ENCODE data around the gene LITAF.

The LITAF gene

GRCh38 chr16:11562411-11562810 is 24.3 kb downstream of the LITAF start:
- Histone ChIP-seq H3K27me3 (ENCODE audit: insufficient read depth, poor library complexity, severe bottlenecking) (no peaks in the 10 kb centered on the region), H3K4me3 (replicated peaks; ENCODE audit: insufficient read depth, low read length) (no peak overlapping the region), H3K27ac (replicated peaks) (no peak overlapping the region)
- no peak for DNase-seq (ENCODE audit: low read depth in 1 of 2, low spot score in 1 of 2)
- TF ChIP-seq POLR2AphosphoS5 (IDR thresholded peaks at IDR 0.05; ENCODE audit: low read depth), result no peak
- TF ChIP-seq GABPA (IDR thresholded peaks at IDR 0.05; ENCODE audit: low read depth), result no peak
- TF ChIP-seq, protein P1, sequence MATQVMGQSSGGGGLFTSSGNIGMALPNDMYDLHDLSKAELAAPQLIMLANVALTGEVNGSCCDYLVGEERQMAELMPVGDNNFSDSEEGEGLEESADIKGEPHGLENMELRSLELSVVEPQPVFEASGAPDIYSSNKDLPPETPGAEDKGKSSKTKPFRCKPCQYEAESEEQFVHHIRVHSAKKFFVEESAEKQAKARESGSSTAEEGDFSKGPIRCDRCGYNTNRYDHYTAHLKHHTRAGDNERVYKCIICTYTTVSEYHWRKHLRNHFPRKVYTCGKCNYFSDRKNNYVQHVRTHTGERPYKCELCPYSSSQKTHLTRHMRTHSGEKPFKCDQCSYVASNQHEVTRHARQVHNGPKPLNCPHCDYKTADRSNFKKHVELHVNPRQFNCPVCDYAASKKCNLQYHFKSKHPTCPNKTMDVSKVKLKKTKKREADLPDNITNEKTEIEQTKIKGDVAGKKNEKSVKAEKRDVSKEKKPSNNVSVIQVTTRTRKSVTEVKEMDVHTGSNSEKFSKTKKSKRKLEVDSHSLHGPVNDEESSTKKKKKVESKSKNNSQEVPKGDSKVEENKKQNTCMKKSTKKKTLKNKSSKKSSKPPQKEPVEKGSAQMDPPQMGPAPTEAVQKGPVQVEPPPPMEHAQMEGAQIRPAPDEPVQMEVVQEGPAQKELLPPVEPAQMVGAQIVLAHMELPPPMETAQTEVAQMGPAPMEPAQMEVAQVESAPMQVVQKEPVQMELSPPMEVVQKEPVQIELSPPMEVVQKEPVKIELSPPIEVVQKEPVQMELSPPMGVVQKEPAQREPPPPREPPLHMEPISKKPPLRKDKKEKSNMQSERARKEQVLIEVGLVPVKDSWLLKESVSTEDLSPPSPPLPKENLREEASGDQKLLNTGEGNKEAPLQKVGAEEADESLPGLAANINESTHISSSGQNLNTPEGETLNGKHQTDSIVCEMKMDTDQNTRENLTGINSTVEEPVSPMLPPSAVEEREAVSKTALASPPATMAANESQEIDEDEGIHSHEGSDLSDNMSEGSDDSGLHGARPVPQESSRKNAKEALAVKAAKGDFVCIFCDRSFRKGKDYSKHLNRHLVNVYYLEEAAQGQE (IDR thresholded peaks at IDR 0.05; ENCODE audit: insufficient replicate concordance, low read depth), result no peak
- no peak for TF ChIP-seq CTCF (IDR thresholded peaks at IDR 0.05; ENCODE audit: insufficient read depth, low read length)
- no peak for TF ChIP-seq SPI1 (IDR thresholded peaks at IDR 0.05; ENCODE audit: borderline replicate concordance, low read depth)

DNA sequence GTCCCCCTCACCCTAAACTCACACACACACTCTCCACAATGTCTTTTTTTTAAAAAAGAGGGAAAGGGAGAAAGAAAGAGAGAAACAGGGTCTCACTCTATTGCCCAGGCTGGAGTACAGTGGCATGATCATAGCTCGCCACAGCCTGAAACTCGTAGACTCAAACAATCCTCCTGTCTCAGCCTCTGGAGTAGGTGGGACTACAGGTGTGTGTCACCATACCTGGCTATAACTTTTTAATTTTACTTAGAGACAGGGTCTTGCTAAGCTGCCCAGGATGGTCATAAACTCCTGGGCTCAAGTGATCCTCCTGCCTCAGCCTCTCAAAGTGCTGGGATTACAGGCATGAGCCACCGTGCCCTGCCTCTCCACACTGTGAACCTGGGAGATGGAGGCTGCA is 24.9 kb downstream of the LITAF start:
- no peak for DNase-seq (ENCODE audit: low read depth in 1 of 2, low spot score in 1 of 2)
- Histone ChIP-seq H3K27me3 (ENCODE audit: insufficient read depth, poor library complexity, severe bottlenecking) (no peaks in the 10 kb centered on the region), H3K27ac (replicated peaks) (no peak overlapping the region), H3K4me3 (replicated peaks; ENCODE audit: insufficient read depth, low read length) (no peak overlapping the region)
- no peak for TF ChIP-seq POLR2AphosphoS5 (IDR thresholded peaks at IDR 0.05; ENCODE audit: low read depth)
- TF ChIP-seq, protein P1 (IDR thresholded peaks at IDR 0.05; ENCODE audit: insufficient replicate concordance, low read depth), result no peak
- TF ChIP-seq SPI1 (IDR thresholded peaks at IDR 0.05; ENCODE audit: borderline replicate concordance, low read depth), result no peak
- no peak for TF ChIP-seq CTCF (IDR thresholded peaks at IDR 0.05; ENCODE audit: insufficient read depth, low read length)
- TF ChIP-seq GABPA (IDR thresholded peaks at IDR 0.05; ENCODE audit: low read depth), result no peak

- TF ChIP-seq POLR2AphosphoS5 (IDR thresholded peaks at IDR 0.05; ENCODE audit: low read depth) (no peak), SPI1 (IDR thresholded peaks at IDR 0.05; ENCODE audit: borderline replicate concordance, low read depth) (no peak), GABPA (IDR thresholded peaks at IDR 0.05; ENCODE audit: low read depth) (no peak), CTCF (IDR thresholded peaks at IDR 0.05; ENCODE audit: insufficient read depth, low read length) (no peak)
- TF ChIP-seq, protein P1 (IDR thresholded peaks at IDR 0.05; ENCODE audit: insufficient replicate concordance, low read depth), result no peak
- H3K27ac ChIP-seq (replicated peaks), result no peak overlapping the region
- H3K4me3 ChIP-seq (replicated peaks; ENCODE audit: insufficient read depth, low read length), result no peak overlapping the region
- no peaks in the 10 kb centered on the region for H3K27me3 ChIP-seq (ENCODE audit: insufficient read depth, poor library complexity, severe bottlenecking)
- DNase-seq (ENCODE audit: low read depth in 1 of 2, low spot score in 1 of 2), result no peak
Measured at GRCh38 chr16:11561454-11561805, 25.3 kb downstream of the LITAF start.
